Measurements from ENCODE around the gene MEF2A.
A peak's percentile ranks its signal among the peaks of the same experiment; 100 is the strongest.

Gene MEF2A

GRCh38 chr15:99752556-99752955 lies 186.8 kb downstream of the MEF2A start:
- TF ChIP-seq, protein P1, sequence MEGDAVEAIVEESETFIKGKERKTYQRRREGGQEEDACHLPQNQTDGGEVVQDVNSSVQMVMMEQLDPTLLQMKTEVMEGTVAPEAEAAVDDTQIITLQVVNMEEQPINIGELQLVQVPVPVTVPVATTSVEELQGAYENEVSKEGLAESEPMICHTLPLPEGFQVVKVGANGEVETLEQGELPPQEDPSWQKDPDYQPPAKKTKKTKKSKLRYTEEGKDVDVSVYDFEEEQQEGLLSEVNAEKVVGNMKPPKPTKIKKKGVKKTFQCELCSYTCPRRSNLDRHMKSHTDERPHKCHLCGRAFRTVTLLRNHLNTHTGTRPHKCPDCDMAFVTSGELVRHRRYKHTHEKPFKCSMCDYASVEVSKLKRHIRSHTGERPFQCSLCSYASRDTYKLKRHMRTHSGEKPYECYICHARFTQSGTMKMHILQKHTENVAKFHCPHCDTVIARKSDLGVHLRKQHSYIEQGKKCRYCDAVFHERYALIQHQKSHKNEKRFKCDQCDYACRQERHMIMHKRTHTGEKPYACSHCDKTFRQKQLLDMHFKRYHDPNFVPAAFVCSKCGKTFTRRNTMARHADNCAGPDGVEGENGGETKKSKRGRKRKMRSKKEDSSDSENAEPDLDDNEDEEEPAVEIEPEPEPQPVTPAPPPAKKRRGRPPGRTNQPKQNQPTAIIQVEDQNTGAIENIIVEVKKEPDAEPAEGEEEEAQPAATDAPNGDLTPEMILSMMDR (conservative IDR thresholded peaks at IDR 0.05): no peak

GRCh38 chr15:99753066-99753465 lies 187.3 kb downstream of the MEF2A start:
- TF ChIP-seq, protein P1 (conservative IDR thresholded peaks at IDR 0.05): no peak
- H3K27ac ChIP-seq: no peak overlapping the region

More at GRCh38 chr15:99752556-99752955, 186.8 kb downstream of the MEF2A start:
- no peak overlapping the region for H3K27ac ChIP-seq

DNA sequence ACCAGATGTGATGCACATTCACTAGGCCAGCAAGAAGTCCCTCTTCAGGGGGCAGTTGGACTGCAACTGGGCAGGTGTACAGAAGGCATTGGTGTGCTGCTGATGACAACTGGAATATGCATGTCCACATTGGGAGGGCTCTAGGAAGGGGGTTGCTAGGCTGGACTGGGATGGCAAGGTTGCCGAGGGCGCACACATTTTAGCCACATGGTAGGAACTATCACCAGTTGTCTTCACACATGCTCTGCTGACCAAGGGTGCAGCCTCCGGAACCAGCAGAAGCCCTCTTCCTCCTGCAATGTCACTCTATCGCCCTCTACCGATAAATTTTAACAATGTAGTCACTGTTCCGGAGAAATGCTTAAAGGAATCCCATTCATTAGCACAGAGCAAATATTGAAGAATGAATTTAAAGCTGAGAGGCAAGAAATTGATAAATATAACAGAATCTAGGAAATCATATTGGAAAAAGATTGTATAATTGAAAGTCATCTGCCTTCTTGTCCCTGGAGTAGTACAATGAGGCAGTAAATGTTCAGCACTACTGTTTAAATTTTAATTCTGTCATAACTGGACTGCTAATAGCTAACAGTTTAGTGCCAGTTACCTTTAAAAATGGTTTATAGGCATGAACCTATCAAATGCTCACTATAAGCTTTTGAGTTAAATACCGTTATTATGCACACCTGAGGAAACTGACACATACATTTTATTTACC lies 190.1 kb downstream of the MEF2A start:
- TF ChIP-seq, protein P1 (conservative IDR thresholded peaks at IDR 0.05): peak; percentile 97
- H3K27ac ChIP-seq: no peak overlapping the region

DNA sequence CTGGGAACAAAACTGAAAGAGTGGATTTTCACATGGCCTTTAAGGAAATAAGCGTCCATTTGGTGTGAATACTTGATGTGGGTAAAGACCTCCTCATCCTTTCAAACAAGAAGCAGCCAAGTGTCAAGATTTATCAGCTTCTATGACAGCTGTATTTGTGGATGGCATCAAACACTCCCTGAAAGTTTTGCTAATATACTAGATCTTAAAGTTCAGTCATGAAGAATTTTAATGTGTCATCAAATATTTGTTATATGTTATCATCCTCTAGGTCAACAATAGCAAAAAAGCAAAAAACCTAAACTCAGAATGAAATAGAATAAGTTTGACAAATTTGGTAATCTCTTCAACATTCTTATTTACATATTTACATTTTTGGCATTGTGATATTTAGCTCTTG lies 196.5 kb downstream of the MEF2A start:
- no peak overlapping the region for H3K27ac ChIP-seq
- TF ChIP-seq, protein P1 (conservative IDR thresholded peaks at IDR 0.05): no peak

- TF ChIP-seq, protein P1 (conservative IDR thresholded peaks at IDR 0.05): no peak
- no peak overlapping the region for H3K27ac ChIP-seq
These were observed 198.0 kb downstream of the MEF2A start for GRCh38 chr15:99763827-99764226.

DNA sequence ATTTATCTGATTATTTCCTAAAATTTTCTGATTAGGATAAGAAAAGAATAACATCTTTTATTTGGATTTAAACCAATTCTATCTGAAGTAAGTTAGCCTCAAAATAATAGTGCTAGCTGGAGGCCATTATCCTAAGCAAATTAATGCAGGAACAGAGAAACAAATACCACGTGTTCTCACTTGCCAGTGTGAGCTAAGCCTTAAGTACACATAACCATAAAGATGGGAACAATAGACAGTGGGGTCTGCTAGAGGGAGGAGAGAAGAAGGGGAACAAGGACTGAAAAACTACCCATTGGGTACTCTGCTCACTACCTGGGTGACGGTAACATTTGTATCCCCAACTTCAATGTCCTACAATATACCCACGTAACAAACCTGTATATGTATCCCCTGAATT lies 198.7 kb downstream of the MEF2A start:
- no peak overlapping the region for H3K27ac ChIP-seq
- TF ChIP-seq, protein P1 (conservative IDR thresholded peaks at IDR 0.05): no peak
